T-cell (primary cell): ENCODE results near the gene ZNF462. TPM values are rescaled to one million over a fixed set of nuclear protein-coding genes. Genes with fewer than 3 reads are reported as not detected.

Source experiments
- ATAC-seq, 4 experiments: fragments of 200-7000 bp in 3 of 4; fragments of 150-1000 bp in 1 of 4; cut with Tn5 transposase; replicated peaks in 1 of 4; 1 replicate in 3 of 4; 2 replicates in 1 of 4; pipeline ENCODE4 v1.10.0; 2021; ENCODE audit warnings: moderate library complexity in 3 of 4, mild to moderate bottlenecking in 2 of 4, moderate number of reproducible peaks in 1 of 4
- CTCF ChIA-PET, 2 donors: fragments of 300-600 bp; sonication (Branson Sonifier 250); formaldehyde crosslinking; loops; one replicate each; lab custom pipeline; 2022; ENCODE audit warnings: antibody characterized with exemption in 2 of 2; lab: Charles Lee
- POLR2A ChIA-PET, 2 donors: fragments of 300-600 bp; sonication (Branson Sonifier 250); formaldehyde crosslinking; loops; one replicate each; lab custom pipeline; 2022; ENCODE audit warnings: antibody characterized with exemption in 2 of 2; lab: Charles Lee
- DNase-seq, 35 experiments: peaks; one replicate each; pipeline versions ENCODE4 v3.0.0 to v3.0.0-alpha.2; 2013 to 2023
- H3K27ac ChIP-seq: one replicate; pipeline ENCODE4 v1.5.1; 2013; ENCODE audit warnings: low read length
- H3K27me3 ChIP-seq, 2 experiments: replicated peaks in 1 of 2; 1 replicate in 1 of 2; 2 replicates in 1 of 2; pipeline versions ENCODE4 v1.6.1 to v1.7.0; 2013; ENCODE audit warnings: low read length in 1 of 2, mixed read lengths in 1 of 2; ENCODE audit not compliant: control insufficient read depth in 2 of 2, insufficient read depth in 2 of 2; ENCODE audit errors: extremely low read depth in 1 of 2
- H3K36me3 ChIP-seq, 2 donors: 1 replicate in 1 of 2; 2 replicates in 1 of 2; pipeline versions ENCODE4 v1.6.1 to v1.7.0; 2013; ENCODE audit warnings: low read length in 1 of 2; ENCODE audit not compliant: control insufficient read depth in 2 of 2, insufficient read depth in 1 of 2; ENCODE audit errors: extremely low read depth in 1 of 2
- H3K4me1 ChIP-seq, 2 experiments: 1 replicate in 1 of 2; 2 replicates in 1 of 2; pipeline versions ENCODE4 v1.6.1 to v1.7.0; 2013; ENCODE audit warnings: low read length in 2 of 2, mixed read lengths in 1 of 2; ENCODE audit not compliant: insufficient read depth in 2 of 2, control insufficient read depth in 1 of 2; ENCODE audit errors: extremely low read depth in 1 of 2
- H3K4me3 ChIP-seq, 2 donors: 1 replicate in 1 of 2; 2 replicates in 1 of 2; pipeline versions ENCODE4 v1.5.1 to v1.7.0; 2013; ENCODE audit warnings: mild to moderate bottlenecking in 2 of 2, low read length in 1 of 2, moderate library complexity in 1 of 2; ENCODE audit not compliant: control insufficient read depth in 1 of 2; ENCODE audit errors: extremely low read depth in 1 of 2
- H3K9me3 ChIP-seq: 2 replicates; pipeline ENCODE4 v1.7.0; 2013
- H3K27ac Mint-ChIP-seq, 2 donors: one replicate each; pipeline ENCODE4 v1.8.0; 2020 to 2021; ENCODE audit warnings: mild to moderate bottlenecking in 2 of 2, mixed read lengths in 2 of 2
- H3K27me3 Mint-ChIP-seq, 2 donors: one replicate each; pipeline ENCODE4 v1.8.0; 2021 to 2022; ENCODE audit warnings: mixed read lengths in 2 of 2
- H3K36me3 Mint-ChIP-seq: one replicate; pipeline ENCODE4 v1.8.0; 2021; ENCODE audit warnings: mixed read lengths
- H3K4me1 Mint-ChIP-seq, 3 donors: one replicate each; pipeline ENCODE4 v1.8.0; 2020 to 2022; ENCODE audit warnings: mixed read lengths in 3 of 3, mild to moderate bottlenecking in 1 of 3
- H3K4me3 Mint-ChIP-seq, 3 donors: one replicate each; pipeline ENCODE4 v1.8.0; 2020 to 2022; ENCODE audit warnings: mild to moderate bottlenecking in 3 of 3, mixed read lengths in 3 of 3, moderate library complexity in 3 of 3
- H3K9me3 Mint-ChIP-seq, 3 donors: one replicate each; pipeline ENCODE4 v1.8.0; 2020 to 2022; ENCODE audit warnings: mixed read lengths in 3 of 3
- WGBS: methylation state at CpG from one replicate; pipeline ENCODE4 v1.1.5; 2013; ENCODE audit warnings: missing lambda C conversion rate; ENCODE audit not compliant: insufficient coverage; 5-methylcytosine and 5-hydroxymethylcytosine counted together
- total RNA-seq, 35 experiments: library from RNA in 6 of 35; stranded (reverse) in 6 of 35; fragments of 120-200 nt in 1 of 35; gene quantifications; one replicate each; pipeline versions ENCODE4 v1.2.1 to v1.2.4 and lab custom pipeline; 2013 to 2026

Gene ZNF462
- total RNA-seq, 5 donors from 2014 or later (not counting 1 experiment from before 2014, with no cell fraction given), result 1.1 to 5.3 (median 2.5) TPM

- no peaks in the 10 kb centered on the region for H3K27me3 ChIP-seq
- peaks cover 0 to 3% (median 0%) of the 10 kb centered on the region in 3 donors for H3K9me3 Mint-ChIP-seq
- H3K4me1 Mint-ChIP-seq, result no peaks in the 10 kb centered on the region
- H3K4me1 ChIP-seq, result no peaks in the 10 kb centered on the region
- H3K4me3 Mint-ChIP-seq, result no peak overlapping the region
- no peaks in the 10 kb centered on the region for H3K27me3 Mint-ChIP-seq
- no peak overlapping the region for H3K27ac ChIP-seq
- CTCF ChIA-PET, result no interaction called here
- H3K27ac Mint-ChIP-seq, result no peak overlapping the region
- POLR2A ChIA-PET, result no interaction called here
- no peaks in the 10 kb centered on the region for H3K9me3 ChIP-seq
- no peaks in the 10 kb centered on the region for H3K36me3 Mint-ChIP-seq
- ATAC-seq (no peak), DNase-seq (no peak)
- no peaks in the 10 kb centered on the region for H3K36me3 ChIP-seq
- 89% methylated on average over 3 of the region's 4 CpGs for WGBS
- no peak overlapping the region for H3K4me3 ChIP-seq
Observed at GRCh38 chr9:106883030-106883429, 20.1 kb downstream of the ZNF462 start.

- DNase-seq, result no peak
- Histone ChIP-seq H3K27ac (no peak overlapping the region), H3K36me3 (no peaks in the 10 kb centered on the region), H3K27me3 (no peaks in the 10 kb centered on the region), H3K4me1 (no peaks in the 10 kb centered on the region), H3K9me3 (no peaks in the 10 kb centered on the region), H3K4me3 (no peak overlapping the region)
- H3K36me3 Mint-ChIP-seq, result no peaks in the 10 kb centered on the region
- no peak overlapping the region for H3K4me3 Mint-ChIP-seq
- ChIA-PET CTCF (no interaction called here), POLR2A (no interaction called here)
- WGBS, result 83% methylated on average over 1 of the region's 2 CpGs
- H3K4me1 Mint-ChIP-seq, result no peaks in the 10 kb centered on the region
- peaks cover 0 to 3% (median 0%) of the 10 kb centered on the region in 3 donors for H3K9me3 Mint-ChIP-seq
- ATAC-seq, result no peak
- H3K27ac Mint-ChIP-seq, result no peak overlapping the region
- H3K27me3 Mint-ChIP-seq, result no peaks in the 10 kb centered on the region
Observed at GRCh38 chr9:106883626-106884190, 20.7 kb downstream of the ZNF462 start.

- H3K4me1 Mint-ChIP-seq, result no peaks in the 10 kb centered on the region
- H3K9me3 Mint-ChIP-seq, result peaks cover 0 to 7% (median 0%) of the 10 kb centered on the region in 3 donors
- H3K36me3 Mint-ChIP-seq, result no peaks in the 10 kb centered on the region
- H3K36me3 ChIP-seq, result no peaks in the 10 kb centered on the region
- H3K4me3 Mint-ChIP-seq, result no peak overlapping the region
- no peak overlapping the region for H3K27ac Mint-ChIP-seq
- H3K4me3 ChIP-seq, result no peak overlapping the region
- CTCF ChIA-PET, result no interaction called here
- no peak overlapping the region for H3K27ac ChIP-seq
- no peaks in the 10 kb centered on the region for H3K4me1 ChIP-seq
- POLR2A ChIA-PET, result no interaction called here
- 77% methylated on average over 2 of the region's 2 CpGs for WGBS
- DNase-seq (no peak), ATAC-seq (no peak)
- no peaks in the 10 kb centered on the region for H3K27me3 ChIP-seq
- H3K27me3 Mint-ChIP-seq, result no peaks in the 10 kb centered on the region
- no peaks in the 10 kb centered on the region for H3K9me3 ChIP-seq
Observed at GRCh38 chr9:106885451-106885850, 22.5 kb downstream of the ZNF462 start.

GRCh38 chr9:106886111-106887046 is 23.4 kb downstream of the ZNF462 start:
- Mint-ChIP-seq H3K36me3 (no peaks in the 10 kb centered on the region), H3K27me3 (no peaks in the 10 kb centered on the region), H3K4me1 (no peaks in the 10 kb centered on the region), H3K27ac (no peak overlapping the region), H3K4me3 (no peak overlapping the region), H3K9me3 (peaks cover 0 to 7% (median 0%) of the 10 kb centered on the region in 3 donors)
- no CpG with 5 or more reads among the region's 6 CpGs for WGBS
- no peaks in the 10 kb centered on the region for H3K36me3 ChIP-seq
- no peak for DNase-seq
- no peaks in the 10 kb centered on the region for H3K27me3 ChIP-seq
- ChIA-PET POLR2A (no interaction called here), CTCF (no interaction called here)
- no peak for ATAC-seq
- H3K27ac ChIP-seq, result no peak overlapping the region
- no peaks in the 10 kb centered on the region for H3K4me1 ChIP-seq
- no peaks in the 10 kb centered on the region for H3K9me3 ChIP-seq
- no peak overlapping the region for H3K4me3 ChIP-seq

- H3K9me3 ChIP-seq, result no peaks in the 10 kb centered on the region
- no peak overlapping the region for H3K4me3 ChIP-seq
- CTCF ChIA-PET, result no interaction called here
- H3K4me1 ChIP-seq, result no peaks in the 10 kb centered on the region
- Mint-ChIP-seq H3K9me3 (peaks cover 0 to 7% (median 0%) of the 10 kb centered on the region in 3 donors), H3K36me3 (no peaks in the 10 kb centered on the region), H3K4me1 (no peaks in the 10 kb centered on the region), H3K27me3 (no peaks in the 10 kb centered on the region), H3K27ac (no peak overlapping the region), H3K4me3 (no peak overlapping the region)
- DNase-seq (no peak), ATAC-seq (no peak)
- POLR2A ChIA-PET, result no interaction called here
- H3K27me3 ChIP-seq, result no peaks in the 10 kb centered on the region
- H3K36me3 ChIP-seq, result no peaks in the 10 kb centered on the region
- no peak overlapping the region for H3K27ac ChIP-seq
- WGBS, result no CpG with 5 or more reads among the region's 2 CpGs
Observed at GRCh38 chr9:106887066-106887465, 24.1 kb downstream of the ZNF462 start.

GRCh38 chr9:106889061-106889590 is 26.2 kb downstream of the ZNF462 start:
- H3K4me1 Mint-ChIP-seq, result no peaks in the 10 kb centered on the region
- ChIA-PET POLR2A (no interaction called here), CTCF (no interaction called here)
- no peak overlapping the region for H3K4me3 Mint-ChIP-seq
- no peaks in the 10 kb centered on the region for H3K27me3 Mint-ChIP-seq
- H3K36me3 Mint-ChIP-seq, result no peaks in the 10 kb centered on the region
- H3K27ac Mint-ChIP-seq, result no peak overlapping the region
- H3K27me3 ChIP-seq, result no peaks in the 10 kb centered on the region
- no peaks in the 10 kb centered on the region for H3K9me3 ChIP-seq
- no peak overlapping the region for H3K4me3 ChIP-seq
- ATAC-seq, result no peak
- H3K4me1 ChIP-seq, result no peaks in the 10 kb centered on the region
- H3K36me3 ChIP-seq, result no peaks in the 10 kb centered on the region
- H3K9me3 Mint-ChIP-seq, result peaks cover 0 to 7% (median 0%) of the 10 kb centered on the region in 3 donors
- H3K27ac ChIP-seq, result no peak overlapping the region
- 82% methylated on average over 4 of the region's 7 CpGs for WGBS
- DNase-seq, result no peak
